Mesenchymal stem cell (in vitro differentiated cells and primary cell): ENCODE data around the gene DLGAP3.
"Not testable (repeated sequence)": the region's sequence is repeated elsewhere in the genome, so short reads cannot be mapped to it uniquely, and the experiment has no call there.

Source experiments
- DNase-seq: peaks from one replicate; pipeline ENCODE4 v3.0.0-alpha.2; 2013
- H2AFZ ChIP-seq: one replicate; pipeline ENCODE4 v1.6.1; 2013; ENCODE audit warnings: low read depth, mild to moderate bottlenecking, control low read depth, inconsistent platforms, low read length, moderate library complexity
- H2AK5ac ChIP-seq: 2 replicates; pipeline ENCODE4 v1.6.1; 2013; ENCODE audit warnings: low read length, moderate library complexity, mild to moderate bottlenecking, inconsistent platforms; ENCODE audit not compliant: severe bottlenecking
- H2BK120ac ChIP-seq: one replicate; pipeline ENCODE4 v1.6.1; 2013; ENCODE audit warnings: low read depth, mild to moderate bottlenecking, inconsistent platforms, low read length, moderate library complexity
- H2BK12ac ChIP-seq, 2 experiments: one replicate each; pipeline ENCODE4 v1.6.1; 2013; ENCODE audit warnings: inconsistent platforms in 2 of 2, low read length in 2 of 2, mild to moderate bottlenecking in 2 of 2, moderate library complexity in 2 of 2, control low read depth in 1 of 2
- H2BK15ac ChIP-seq: one replicate; pipeline ENCODE4 v1.6.1; 2013; ENCODE audit warnings: mild to moderate bottlenecking, low read depth, inconsistent platforms; ENCODE audit not compliant: poor library complexity, severe bottlenecking
- H2BK5ac ChIP-seq: 2 replicates; pipeline ENCODE4 v1.6.1; 2013; ENCODE audit warnings: low read depth, mild to moderate bottlenecking, low read length, control low read depth, inconsistent platforms; ENCODE audit not compliant: poor library complexity, severe bottlenecking
- H3K14ac ChIP-seq, 2 experiments: one replicate each; pipeline ENCODE4 v1.6.1; 2013; ENCODE audit warnings: inconsistent platforms in 2 of 2, low read length in 2 of 2, control low read depth in 1 of 2, mild to moderate bottlenecking in 1 of 2, moderate library complexity in 1 of 2
- H3K18ac ChIP-seq, 2 experiments: one replicate each; pipeline ENCODE4 v1.6.1; 2013; ENCODE audit warnings: inconsistent platforms in 2 of 2, low read length in 2 of 2, control low read depth in 1 of 2, low read depth in 1 of 2, mild to moderate bottlenecking in 1 of 2
- H3K23ac ChIP-seq, 2 experiments: one replicate each; pipeline ENCODE4 v1.6.1; 2013; ENCODE audit warnings: inconsistent platforms in 2 of 2, low read length in 2 of 2, mild to moderate bottlenecking in 2 of 2, moderate library complexity in 2 of 2, control low read depth in 1 of 2
- H3K27ac ChIP-seq: 2 replicates; pipeline ENCODE4 v1.5.1; 2013; ENCODE audit warnings: mild to moderate bottlenecking, moderate library complexity, low read length, control low read depth, inconsistent platforms; ENCODE audit not compliant: poor library complexity, severe bottlenecking
- H3K27me3 ChIP-seq, 2 experiments: 2 replicates each; pipeline versions ENCODE4 v1.6.1 to v1.7.0; 2013; ENCODE audit warnings: low read length in 2 of 2, mild to moderate bottlenecking in 2 of 2, moderate library complexity in 2 of 2, control low read depth in 1 of 2, inconsistent platforms in 1 of 2; ENCODE audit not compliant: control insufficient read depth in 1 of 2, insufficient read depth in 1 of 2
- H3K36me3 ChIP-seq, 2 experiments: 2 replicates each; pipeline versions ENCODE4 v1.6.1 to v1.7.0; 2013; ENCODE audit warnings: low read length in 2 of 2, control low read depth in 1 of 2, inconsistent platforms in 1 of 2, low read depth in 1 of 2, mild to moderate bottlenecking in 1 of 2; ENCODE audit not compliant: insufficient read depth in 2 of 2, control insufficient read depth in 1 of 2
- H3K4ac ChIP-seq, 2 experiments: one replicate each; pipeline ENCODE4 v1.6.1; 2013; ENCODE audit warnings: inconsistent platforms in 2 of 2, low read length in 2 of 2, mild to moderate bottlenecking in 2 of 2, moderate library complexity in 2 of 2, control low read depth in 1 of 2, low read depth in 1 of 2
- H3K4me1 ChIP-seq: 2 replicates; pipeline ENCODE4 v1.6.1; 2013; ENCODE audit warnings: low read depth, low read length, control low read depth; ENCODE audit not compliant: control insufficient read depth, insufficient read depth
- H3K4me2 ChIP-seq: 2 replicates; pipeline ENCODE4 v1.6.1; 2013; ENCODE audit warnings: low read length, mild to moderate bottlenecking, inconsistent platforms; ENCODE audit not compliant: poor library complexity, severe bottlenecking
- H3K4me3 ChIP-seq, 2 experiments: 2 replicates each; pipeline versions ENCODE4 v1.5.1 to v1.7.0; 2013; ENCODE audit warnings: low read length in 2 of 2, mild to moderate bottlenecking in 2 of 2, control low read depth in 1 of 2, low read depth in 1 of 2; ENCODE audit not compliant: insufficient read depth in 1 of 2
- H3K79me1 ChIP-seq: replicated peaks from 2 replicates; pipeline ENCODE4 v1.6.1; 2013; ENCODE audit warnings: mild to moderate bottlenecking, control low read depth, low read length, inconsistent platforms; ENCODE audit not compliant: poor library complexity, severe bottlenecking
- H3K9ac ChIP-seq: 2 replicates; pipeline ENCODE4 v1.7.0; 2013; ENCODE audit warnings: mild to moderate bottlenecking, low read length, moderate library complexity
- H3K9me3 ChIP-seq: 2 replicates; pipeline ENCODE4 v1.7.0; 2013; ENCODE audit warnings: mild to moderate bottlenecking, low read length; ENCODE audit not compliant: control insufficient read depth
- H4K8ac ChIP-seq: one replicate; pipeline ENCODE4 v1.6.1; 2013; ENCODE audit warnings: inconsistent platforms, mild to moderate bottlenecking, low read length, moderate library complexity
- H4K91ac ChIP-seq: one replicate; pipeline ENCODE4 v1.6.1; 2013; ENCODE audit warnings: mild to moderate bottlenecking, low read length, inconsistent platforms
- WGBS: methylation state at CpG from one replicate; pipeline ENCODE4 v1.1.7; 2013; ENCODE audit warnings: mixed read lengths; 5-methylcytosine and 5-hydroxymethylcytosine counted together

Gene DLGAP3

GRCh38 chr1:34973326-34973725 lies 43.9 kb upstream of the DLGAP3 start:
- no peak overlapping the region for H2BK120ac ChIP-seq
- no peak overlapping the region for H3K18ac ChIP-seq
- H3K23ac ChIP-seq: no peak overlapping the region
- H3K4me1 ChIP-seq: peaks cover 2% of the 10 kb centered on the region
- H4K8ac ChIP-seq: no peak overlapping the region
- DNase-seq: no peak
- H2AFZ ChIP-seq: no peak overlapping the region
- H3K79me1 ChIP-seq: peaks cover 3% of the 10 kb centered on the region
- H2AK5ac ChIP-seq: no peak overlapping the region
- no peak overlapping the region for H3K9ac ChIP-seq
- no peak overlapping the region for H2BK12ac ChIP-seq
- WGBS: 86% methylated on average over 3 of the region's 3 CpGs
- H3K36me3 ChIP-seq: peaks cover 3 to 14% of the 10 kb centered on the region in 2 experiments
- peaks cover 0 to 10% of the 10 kb centered on the region in 2 experiments for H3K27me3 ChIP-seq
- H4K91ac ChIP-seq: no peak overlapping the region
- no peak overlapping the region for H2BK15ac ChIP-seq
- no peaks in the 10 kb centered on the region for H3K9me3 ChIP-seq
- H3K4ac ChIP-seq: no peak overlapping the region
- no peak overlapping the region for H3K14ac ChIP-seq
- H2BK5ac ChIP-seq: no peak overlapping the region
- no peak overlapping the region for H3K4me3 ChIP-seq
- no peak overlapping the region for H3K27ac ChIP-seq
- H3K4me2 ChIP-seq: no peak overlapping the region

GRCh38 chr1:34970829-34971228 lies 41.4 kb upstream of the DLGAP3 start:
- WGBS: 23% methylated on average over 5 of the region's 5 CpGs
- Histone ChIP-seq H2BK12ac (no peak overlapping the region), H3K79me1 (no peaks in the 10 kb centered on the region)

GRCh38 chr1:34970220-34970735 lies 40.8 kb upstream of the DLGAP3 start:
- Histone ChIP-seq H3K9ac (no peak overlapping the region), H2BK120ac (no peak overlapping the region), H3K36me3 (no peaks in the 10 kb centered on the region), H3K9me3 (no peaks in the 10 kb centered on the region), H2AK5ac (no peak overlapping the region), H3K4me2 (no peak overlapping the region), H3K14ac (no peak overlapping the region), H3K4me3 (no peak overlapping the region), H3K79me1 (no peaks in the 10 kb centered on the region), H4K91ac (no peak overlapping the region), H3K4ac (no peak overlapping the region), H2BK5ac (no peak overlapping the region), H2BK15ac (no peak overlapping the region), H2BK12ac (no peak overlapping the region), H3K23ac (no peak overlapping the region), H3K4me1 (peaks cover 2% of the 10 kb centered on the region), H3K27me3 (peaks cover 0 to 10% of the 10 kb centered on the region in 2 experiments), H4K8ac (no peak overlapping the region), H3K18ac (no peak overlapping the region), H3K27ac (no peak overlapping the region), H2AFZ (no peak overlapping the region)
- DNase-seq: no peak
- WGBS: 95% methylated on average over 2 of the region's 5 CpGs

More at GRCh38 chr1:34970829-34971228, 41.4 kb upstream of the DLGAP3 start:
- peaks cover 0 to under 1% of the 10 kb centered on the region in 2 experiments for H3K36me3 ChIP-seq
- no peak overlapping the region for H2BK120ac ChIP-seq
- no peak overlapping the region for H3K27ac ChIP-seq
- H3K14ac ChIP-seq: no peak overlapping the region
- no peak overlapping the region for H4K8ac ChIP-seq
- H3K18ac ChIP-seq: no peak overlapping the region
- H3K27me3 ChIP-seq: peaks cover 0 to 10% of the 10 kb centered on the region in 2 experiments
- no peak overlapping the region for H2AK5ac ChIP-seq
- H3K23ac ChIP-seq: no peak overlapping the region
- no peak overlapping the region for H3K4me3 ChIP-seq
- H3K4me1 ChIP-seq: peaks cover 2% of the 10 kb centered on the region
- no peak for DNase-seq
- no peak overlapping the region for H3K9ac ChIP-seq
- no peak overlapping the region for H2AFZ ChIP-seq
- no peak overlapping the region for H3K4me2 ChIP-seq
- H2BK5ac ChIP-seq: no peak overlapping the region
- no peak overlapping the region for H3K4ac ChIP-seq
- no peak overlapping the region for H4K91ac ChIP-seq
- H3K9me3 ChIP-seq: no peaks in the 10 kb centered on the region
- no peak overlapping the region for H2BK15ac ChIP-seq

DNA sequence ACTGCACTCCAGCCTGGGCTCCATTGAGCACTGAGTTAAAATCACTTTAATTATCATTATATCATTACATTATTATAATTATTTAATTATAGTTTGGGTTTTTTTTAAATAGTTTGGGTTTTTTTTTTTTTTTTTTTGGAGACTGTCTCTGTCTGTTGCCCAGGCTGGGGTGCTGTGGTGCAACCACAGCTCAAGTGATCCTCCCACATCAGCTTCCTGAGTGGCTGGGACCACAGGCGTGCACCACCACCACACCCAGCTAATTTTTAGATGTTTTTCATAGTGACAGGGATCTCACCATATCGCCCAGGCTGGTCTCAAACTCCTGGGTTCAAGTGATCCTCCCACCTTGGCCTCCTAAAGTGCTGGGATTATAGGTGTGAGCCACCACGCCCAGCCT lies 38.8 kb upstream of the DLGAP3 start:
- not testable (repeated sequence) for H3K14ac ChIP-seq, H2BK15ac ChIP-seq, H2BK5ac ChIP-seq, H3K4me3 ChIP-seq, H3K4me1 ChIP-seq, H2AK5ac ChIP-seq, DNase-seq, H3K9ac ChIP-seq, H2BK12ac ChIP-seq, H3K4ac ChIP-seq, H3K4me2 ChIP-seq, H3K27ac ChIP-seq, H3K27me3 ChIP-seq, H3K9me3 ChIP-seq, H3K18ac ChIP-seq, H2BK120ac ChIP-seq, H4K8ac ChIP-seq, H3K23ac ChIP-seq, H3K36me3 ChIP-seq, H3K79me1 ChIP-seq, H2AFZ ChIP-seq, H4K91ac ChIP-seq
- no CpG with 5 or more reads among the region's 3 CpGs for WGBS
